Progenitor cell of endocrine pancreas (in vitro differentiated cells): ENCODE results near the gene WDR18. TPM values are rescaled to one million over a fixed set of nuclear protein-coding genes. Genes with fewer than 3 reads are reported as not detected.

Source experiments
- DNase-seq: peaks from one replicate; pipeline ENCODE4 v3.0.0; 2021; ENCODE audit warnings: low spot score; ENCODE audit not compliant: unreplicated experiment
- H3K27ac Mint-ChIP-seq: 2 replicates; pipeline ENCODE4 v1.8.0; 2021; ENCODE audit warnings: mild to moderate bottlenecking, moderate library complexity, mixed read lengths
- H3K27me3 Mint-ChIP-seq: 2 replicates; pipeline ENCODE4 v1.8.0; 2021; ENCODE audit warnings: mixed read lengths
- H3K36me3 Mint-ChIP-seq: 2 replicates; pipeline ENCODE4 v1.8.0; 2022; ENCODE audit warnings: mixed read lengths; ENCODE audit not compliant: insufficient read depth
- H3K4me1 Mint-ChIP-seq: 2 replicates; pipeline ENCODE4 v1.8.0; 2021; ENCODE audit warnings: low read depth, mixed read lengths
- H3K4me3 Mint-ChIP-seq: 2 replicates; pipeline ENCODE4 v1.8.0; 2021; ENCODE audit warnings: low read depth, mild to moderate bottlenecking, moderate library complexity, mixed read lengths
- H3K9me3 Mint-ChIP-seq: 2 replicates; pipeline ENCODE4 v1.8.0; 2021; ENCODE audit warnings: low read depth, mixed read lengths
- total RNA-seq: library from RNA; stranded (reverse); gene quantifications from 2 replicates; pipeline ENCODE4 v1.2.1, GENCODE V29; 2021
- TF ChIP-seq, protein P1 (sequence below): fragments of 200-600 bp; sonication (generic); IDR thresholded peaks from one replicate; pipeline ENCODE4 v1.5.0; 2021; ENCODE audit warnings: antibody characterized with exemption, mild to moderate bottlenecking; ENCODE audit not compliant: unreplicated experiment

WDR18 gene
- total RNA-seq, 1 donor from 2014 or later: 72.3 TPM

DNA sequence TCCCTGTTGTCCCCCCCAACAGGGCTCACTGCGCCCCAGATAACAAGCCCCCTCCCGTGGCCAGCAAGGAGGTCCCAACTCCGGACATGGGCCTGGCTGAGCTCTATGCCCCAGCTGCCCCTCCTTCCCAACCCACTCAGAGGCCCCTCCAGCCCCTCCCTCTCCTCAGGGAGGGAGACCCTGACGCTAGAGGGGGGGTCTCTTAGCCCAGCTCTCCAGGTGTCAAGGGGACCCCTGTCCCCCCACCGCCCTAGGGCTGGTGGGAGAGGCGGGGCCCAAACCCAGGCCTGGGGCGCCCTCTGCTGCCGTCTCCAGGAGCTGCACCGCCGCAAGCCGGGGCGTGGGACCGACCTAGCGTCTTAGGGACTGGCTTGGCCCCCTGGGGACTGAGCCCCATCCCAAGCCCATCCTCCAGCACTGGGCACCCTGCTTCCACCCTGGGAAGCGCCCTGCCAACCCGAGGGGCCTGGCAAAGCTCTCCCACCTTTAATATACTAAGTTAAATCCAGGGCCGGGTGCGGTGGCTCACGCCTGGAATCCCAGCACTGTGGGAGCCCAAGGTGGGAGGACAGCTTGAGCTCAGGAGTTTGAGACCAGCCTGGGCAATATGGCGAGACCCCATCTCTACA, 17.5 kb downstream of the WDR18 start:
- H3K27ac Mint-ChIP-seq: no peak overlapping the region
- no peaks in the 10 kb centered on the region for H3K4me1 Mint-ChIP-seq
- peak; percentile 69 for DNase-seq
- H3K9me3 Mint-ChIP-seq: no peaks in the 10 kb centered on the region
- H3K4me3 Mint-ChIP-seq: no peak overlapping the region
- TF ChIP-seq, protein P1, sequence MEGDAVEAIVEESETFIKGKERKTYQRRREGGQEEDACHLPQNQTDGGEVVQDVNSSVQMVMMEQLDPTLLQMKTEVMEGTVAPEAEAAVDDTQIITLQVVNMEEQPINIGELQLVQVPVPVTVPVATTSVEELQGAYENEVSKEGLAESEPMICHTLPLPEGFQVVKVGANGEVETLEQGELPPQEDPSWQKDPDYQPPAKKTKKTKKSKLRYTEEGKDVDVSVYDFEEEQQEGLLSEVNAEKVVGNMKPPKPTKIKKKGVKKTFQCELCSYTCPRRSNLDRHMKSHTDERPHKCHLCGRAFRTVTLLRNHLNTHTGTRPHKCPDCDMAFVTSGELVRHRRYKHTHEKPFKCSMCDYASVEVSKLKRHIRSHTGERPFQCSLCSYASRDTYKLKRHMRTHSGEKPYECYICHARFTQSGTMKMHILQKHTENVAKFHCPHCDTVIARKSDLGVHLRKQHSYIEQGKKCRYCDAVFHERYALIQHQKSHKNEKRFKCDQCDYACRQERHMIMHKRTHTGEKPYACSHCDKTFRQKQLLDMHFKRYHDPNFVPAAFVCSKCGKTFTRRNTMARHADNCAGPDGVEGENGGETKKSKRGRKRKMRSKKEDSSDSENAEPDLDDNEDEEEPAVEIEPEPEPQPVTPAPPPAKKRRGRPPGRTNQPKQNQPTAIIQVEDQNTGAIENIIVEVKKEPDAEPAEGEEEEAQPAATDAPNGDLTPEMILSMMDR: peak; percentile 93
- H3K27me3 Mint-ChIP-seq: peaks cover 42% of the 10 kb centered on the region
- H3K36me3 Mint-ChIP-seq: peaks cover 2% of the 10 kb centered on the region

GRCh38 chr19:1002600-1002999, 18.5 kb downstream of the WDR18 start:
- no peaks in the 10 kb centered on the region for H3K9me3 Mint-ChIP-seq
- no peak overlapping the region for H3K4me3 Mint-ChIP-seq
- DNase-seq: no peak
- H3K27ac Mint-ChIP-seq: no peak overlapping the region
- H3K27me3 Mint-ChIP-seq: peaks cover 36% of the 10 kb centered on the region
- H3K4me1 Mint-ChIP-seq: no peaks in the 10 kb centered on the region
- TF ChIP-seq, protein P1: no peak
- H3K36me3 Mint-ChIP-seq: peaks cover 5% of the 10 kb centered on the region

DNA sequence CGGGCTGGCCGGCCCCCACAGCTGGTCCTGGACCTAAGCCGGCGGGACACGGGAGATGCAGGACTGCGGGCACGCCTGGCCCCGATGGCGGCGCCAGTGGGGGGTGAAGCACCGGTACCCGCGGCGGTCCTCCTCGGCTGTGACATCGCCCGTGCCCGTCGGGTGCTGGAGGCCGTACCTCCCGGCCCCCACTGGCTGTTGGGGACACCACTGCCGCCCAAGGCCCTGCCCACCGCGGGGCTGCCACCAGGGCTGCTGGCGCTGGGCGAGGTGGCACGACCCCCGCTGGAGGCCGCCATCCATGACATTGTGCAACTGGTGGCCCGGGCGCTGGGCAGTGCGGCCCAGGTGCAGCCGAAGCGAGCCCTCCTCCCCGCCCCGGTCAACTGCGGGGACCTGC, 19.1 kb downstream of the WDR18 start:
- TF ChIP-seq, protein P1: no peak
- Mint-ChIP-seq H3K4me1 (no peaks in the 10 kb centered on the region), H3K27me3 (peaks cover 29% of the 10 kb centered on the region), H3K4me3 (no peak overlapping the region), H3K36me3 (peaks cover 5% of the 10 kb centered on the region), H3K27ac (no peak overlapping the region), H3K9me3 (no peaks in the 10 kb centered on the region)
- DNase-seq: no peak

DNA sequence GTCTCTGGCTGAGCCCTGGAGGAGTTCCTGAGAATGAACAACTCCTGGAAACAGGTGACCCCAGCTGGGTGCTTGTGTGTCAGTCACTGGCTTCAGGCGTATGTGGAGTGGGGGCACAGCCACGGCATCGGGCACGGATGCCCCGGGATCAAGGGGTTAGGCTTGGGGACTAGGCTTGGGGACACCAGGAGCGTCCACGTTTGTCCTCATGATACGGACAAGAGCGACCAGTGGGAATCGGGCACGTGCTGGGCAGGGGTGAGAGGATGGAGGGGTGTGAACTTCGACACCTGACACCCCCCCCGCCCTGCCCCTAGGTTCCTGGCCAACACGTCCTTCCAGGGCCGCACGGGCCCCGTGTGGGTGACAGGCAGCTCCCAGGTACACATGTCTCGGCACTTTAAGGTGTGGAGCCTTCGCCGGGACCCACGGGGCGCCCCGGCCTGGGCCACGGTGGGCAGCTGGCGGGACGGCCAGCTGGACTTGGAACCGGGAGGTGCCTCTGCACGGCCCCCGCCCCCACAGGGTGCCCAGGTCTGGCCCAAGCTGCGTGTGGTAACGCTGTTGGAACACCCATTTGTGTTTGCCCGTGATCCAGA, 20.2 kb downstream of the WDR18 start:
- TF ChIP-seq, protein P1: no peak
- peaks cover 5% of the 10 kb centered on the region for H3K36me3 Mint-ChIP-seq
- H3K9me3 Mint-ChIP-seq: no peaks in the 10 kb centered on the region
- no peaks in the 10 kb centered on the region for H3K4me1 Mint-ChIP-seq
- H3K4me3 Mint-ChIP-seq: no peak overlapping the region
- H3K27me3 Mint-ChIP-seq: peaks cover 20% of the 10 kb centered on the region
- DNase-seq: no peak
- H3K27ac Mint-ChIP-seq: no peak overlapping the region

- no peak for DNase-seq
- Mint-ChIP-seq H3K27me3 (peaks cover 14% of the 10 kb centered on the region), H3K4me3 (peak overlapping the region; percentile 19), H3K4me1 (no peaks in the 10 kb centered on the region), H3K9me3 (no peaks in the 10 kb centered on the region), H3K27ac (no peak overlapping the region), H3K36me3 (peaks cover 5% of the 10 kb centered on the region)
- TF ChIP-seq, protein P1: no peak
Measured at GRCh38 chr19:1004803-1005664, 20.9 kb downstream of the WDR18 start.
